SK-N-SH (cell line): Measurements from ENCODE around the gene B4GALNT3. TPM values are rescaled to one million over a fixed set of nuclear protein-coding genes. Genes with fewer than 3 reads are reported as not detected.

ENCODE experiments used
- CTCF ChIA-PET: fragments of 300-600, 350-600 bp; formaldehyde crosslinking; extraction: SDS; loops from one replicate; lab custom pipeline; 2021; lab: Yijun Ruan, JAX
- POLR2A ChIA-PET: fragments of 350-600 bp; sonication (Branson Sonifier 250); formaldehyde crosslinking; extraction: SDS; loops from one replicate; lab custom pipeline; 2020; ENCODE audit warnings: antibody characterized with exemption, inconsistent platforms; lab: Yijun Ruan, JAX
- DNase-seq: peaks from one replicate; pipeline ENCODE4 v3.0.0; 2012
- H2AFZ ChIP-seq: fragments of 200-600 bp; sonication (generic); 2 replicates; pipeline ENCODE4 v1.8.1; 2016; ENCODE audit warnings: antibody characterized with exemption, mild to moderate bottlenecking, low read depth
- H3F3A ChIP-seq: fragments of 200-600 bp; sonication (generic); replicated peaks from 2 replicates; pipeline ENCODE3; 2016; ENCODE audit warnings: antibody characterized with exemption, mild to moderate bottlenecking; ENCODE audit not compliant: insufficient read depth
- H3K27ac ChIP-seq, 2 experiments: fragments of 200-500 bp in 1 of 2; fragments of 200-600 bp in 1 of 2; sonication (Bioruptor generic) in 1 of 2; sonication (generic), shearing (Covaris generic) in 1 of 2; 2 replicates each; pipeline versions ENCODE4 v1.5.1 to v1.6.1; 2014 to 2016; ENCODE audit warnings: low read depth in 2 of 2, inconsistent platforms in 1 of 2, low read length in 1 of 2, mild to moderate bottlenecking in 1 of 2, mixed read lengths in 1 of 2
- H3K27me3 ChIP-seq: fragments of 200-600 bp; sonication (generic), shearing (Covaris generic); 2 replicates; pipeline ENCODE4 v1.6.1; 2016; ENCODE audit warnings: mixed run types; ENCODE audit not compliant: insufficient read depth
- H3K36me3 ChIP-seq, 2 experiments: fragments of 200-500 bp in 1 of 2; fragments of 200-600 bp in 1 of 2; sonication (Bioruptor generic) in 1 of 2; sonication (generic) in 1 of 2; replicated peaks in 1 of 2; 2 replicates each; pipeline versions ENCODE3 to v1.5.1; 2014 to 2016; ENCODE audit warnings: low read length in 1 of 2, mild to moderate bottlenecking in 1 of 2; ENCODE audit not compliant: insufficient read depth in 2 of 2, control insufficient read depth in 1 of 2
- H3K4me1 ChIP-seq, 2 experiments: fragments of 200-500 bp in 1 of 2; fragments of 200-600 bp in 1 of 2; sonication (Bioruptor generic) in 1 of 2; sonication (generic), shearing (Covaris generic) in 1 of 2; 2 replicates each; pipeline versions ENCODE4 v1.5.1 to v1.6.1; 2014 to 2016; ENCODE audit warnings: low read depth in 1 of 2, low read length in 1 of 2, mixed run types in 1 of 2; ENCODE audit not compliant: insufficient read depth in 2 of 2, control insufficient read depth in 1 of 2
- H3K4me2 ChIP-seq: fragments of 200-600 bp; sonication (generic), shearing (Covaris generic); 2 replicates; pipeline ENCODE4 v1.6.1; 2017; ENCODE audit warnings: mixed run types
- H3K4me3 ChIP-seq, 2 experiments: fragments of 200-500 bp in 1 of 2; fragments of 200-600 bp in 1 of 2; sonication (Bioruptor generic) in 1 of 2; sonication (generic), shearing (Covaris generic) in 1 of 2; 2 replicates each; pipeline versions ENCODE4 v1.5.1 to v1.8.1; 2014 to 2016; ENCODE audit warnings: low read depth in 2 of 2, inconsistent platforms in 1 of 2, low read length in 1 of 2, mild to moderate bottlenecking in 1 of 2, mixed read lengths in 1 of 2, moderate library complexity in 1 of 2
- H3K79me2 ChIP-seq: fragments of 200-600 bp; sonication (generic); 2 replicates; pipeline ENCODE4 v1.8.1; 2017; ENCODE audit warnings: mild to moderate bottlenecking; ENCODE audit not compliant: insufficient read depth
- H3K9ac ChIP-seq: fragments of 200-600 bp; sonication (generic); 2 replicates; pipeline ENCODE4 v1.6.1; 2017; ENCODE audit warnings: mixed run types
- H3K9me2 ChIP-seq: fragments of 200-600 bp; sonication (generic); 2 replicates; pipeline ENCODE4 v1.6.1; 2017; ENCODE audit warnings: mixed run types
- H3K9me3 ChIP-seq: fragments of 200-600 bp; sonication (generic); 2 replicates; pipeline ENCODE4 v1.6.1; 2017; ENCODE audit warnings: mixed run types, mild to moderate bottlenecking, moderate library complexity
- H4K20me1 ChIP-seq: fragments of 200-600 bp; sonication (generic); 2 replicates; pipeline ENCODE4 v1.6.1; 2017; ENCODE audit warnings: mild to moderate bottlenecking, mixed run types; ENCODE audit not compliant: insufficient read depth
- ELF1 ChIP-seq: IDR thresholded peaks from 2 replicates; pipeline ENCODE4 v1.4.0; 2012
- EZH2phosphoT487 ChIP-seq: fragments of 200-600 bp; sonication (generic); IDR thresholded peaks from 2 replicates; pipeline ENCODE4 v1.6.1; 2017; ENCODE audit warnings: low read depth, mixed run types, mild to moderate bottlenecking, antibody characterized with exemption, moderate library complexity, borderline replicate concordance
- FOSL2 ChIP-seq: IDR thresholded peaks from 2 replicates; pipeline ENCODE4 v1.4.0; 2012; ENCODE audit warnings: low read depth, mild to moderate bottlenecking, moderate library complexity, borderline replicate concordance
- FOXJ3 ChIP-seq: sonication (generic); formaldehyde crosslinking; IDR thresholded peaks from 2 replicates; pipeline ENCODE4 v1.5.1; 2020; ENCODE audit warnings: mild to moderate bottlenecking, missing genetic modification reagents
- FOXM1 ChIP-seq: IDR thresholded peaks from 2 replicates; pipeline ENCODE4 v1.4.0; 2012; ENCODE audit warnings: low read depth, mild to moderate bottlenecking
- GABPA ChIP-seq: IDR thresholded peaks from 2 replicates; pipeline ENCODE4 v1.4.0; 2012; ENCODE audit warnings: low read depth, mild to moderate bottlenecking
- GATA2 ChIP-seq: sonication (generic); formaldehyde crosslinking; IDR thresholded peaks from 2 replicates; pipeline ENCODE4 v1.5.0; 2020; ENCODE audit warnings: mild to moderate bottlenecking, missing genetic modification reagents
- JUND ChIP-seq: IDR thresholded peaks from 2 replicates; pipeline ENCODE4 v1.4.0; 2012
- MAX ChIP-seq: IDR thresholded peaks from 2 replicates; pipeline ENCODE4 v1.4.0; 2012; ENCODE audit warnings: low read depth
- MEF2A ChIP-seq: IDR thresholded peaks from 2 replicates; pipeline ENCODE4 v1.4.0; 2012; ENCODE audit warnings: low read depth, borderline replicate concordance
- NRF1 ChIP-seq: IDR thresholded peaks from 2 replicates; pipeline ENCODE4 v1.6.1; 2012; ENCODE audit warnings: low read depth, mild to moderate bottlenecking, low read length
- POLR2AphosphoS5 ChIP-seq: IDR thresholded peaks from 2 replicates; pipeline ENCODE4 v1.6.1; 2012; ENCODE audit warnings: low read depth, low read length
- RAD21 ChIP-seq: IDR thresholded peaks from 2 replicates; pipeline ENCODE4 v1.6.1; 2012; ENCODE audit warnings: mild to moderate bottlenecking, low read length
- RCOR1 ChIP-seq: fragments of 150-350 bp; IDR thresholded peaks from 2 replicates; pipeline ENCODE4 v1.6.1; 2017; ENCODE audit warnings: antibody characterized with exemption, low read length
- REST ChIP-seq: IDR thresholded peaks from 2 replicates; pipeline ENCODE4 v1.6.1; 2012; ENCODE audit warnings: mild to moderate bottlenecking, low read depth, low read length, moderate library complexity
- RFX5 ChIP-seq: IDR thresholded peaks from 2 replicates; pipeline ENCODE4 v1.6.1; 2012; ENCODE audit warnings: mild to moderate bottlenecking, improper control_type of control experiment, low read length
- SMC3 ChIP-seq: IDR thresholded peaks from 2 replicates; pipeline ENCODE4 v1.6.1; 2012; ENCODE audit warnings: low read depth, low read length, improper control_type of control experiment
- TAF1 ChIP-seq: IDR thresholded peaks from 2 replicates; pipeline ENCODE4 v1.6.1; 2012; ENCODE audit warnings: low read depth, mild to moderate bottlenecking, low read length, moderate library complexity, borderline replicate concordance
- YY1 ChIP-seq: IDR thresholded peaks from 2 replicates; pipeline ENCODE4 v1.4.0; 2012; ENCODE audit warnings: low read depth, mild to moderate bottlenecking
- ZBTB33 ChIP-seq: IDR thresholded peaks from 2 replicates; pipeline ENCODE4 v1.4.0; 2012; ENCODE audit warnings: low read depth, borderline replicate concordance
- WGBS: methylation state at CpG from one replicate; pipeline ENCODE4 v1.1.6; 2017; ENCODE audit warnings: low lambda C conversion rate; 5-methylcytosine and 5-hydroxymethylcytosine counted together
- polyA plus RNA-seq, 3 experiments: library from polyadenylated mRNA; depleted of rRNA; stranded (reverse); fragments of >200 nt; gene quantifications; 2 replicates each; pipeline ENCODE4 v1.2.3, GENCODE V29; 2012

The B4GALNT3 gene
- polyA plus RNA-seq, 1 of the 3 experiments (the other 2 are of a cell fraction) = 0.53 TPM

GRCh38 chr12:537772-538171 is 78.0 kb downstream of the B4GALNT3 start:
- Histone ChIP-seq H3K27me3 (no peaks in the 10 kb centered on the region; the same call in 1 of the 2 replicates), H3K36me3 (no peaks in the 10 kb centered on the region), H3K4me1 (peaks cover 0 to 22% of the 10 kb centered on the region in 2 experiments; a peak in 1 of 4 replicates), H3K79me2 (no peaks in the 10 kb centered on the region), H3K4me2 (no peak overlapping the region), H3F3A (no peaks in the 10 kb centered on the region), H3K9me2 (no peaks in the 10 kb centered on the region), H2AFZ (no peak overlapping the region), H4K20me1 (no peaks in the 10 kb centered on the region), H3K9me3 (no peaks in the 10 kb centered on the region), H3K9ac (no peak overlapping the region), H3K4me3 (no peak overlapping the region), H3K27ac (no peak overlapping the region)
- ChIA-PET CTCF (interaction anchor here (5.3 to 17.8 kb wide), 2 partner anchors 10 to 88 kb away, joined by 51 to 560 read pairs; partner anchors contain the start of gene B4GALNT3), POLR2A (no interaction called here)
- 76% methylated on average over 4 of the region's 4 CpGs for WGBS
- no peak for DNase-seq
- no peak for TF ChIP-seq FOSL2
- TF ChIP-seq FOXJ3 (CRISPR knock-in tag) = no peak
- no peak for TF ChIP-seq RFX5
- TF ChIP-seq GABPA = no peak
- TF ChIP-seq SMC3 = no peak
- no peak for TF ChIP-seq REST
- TF ChIP-seq NRF1 = no peak
- no peak for TF ChIP-seq JUND
- no peak for TF ChIP-seq GATA2 (CRISPR knock-in tag)
- TF ChIP-seq YY1 = no peak
- TF ChIP-seq ZBTB33 = no peak
- TF ChIP-seq FOXM1 = no peak
- TF ChIP-seq TAF1 = no peak
- TF ChIP-seq EZH2phosphoT487 = no peak
- TF ChIP-seq RAD21 = no peak
- TF ChIP-seq POLR2AphosphoS5 = no peak
- no peak for TF ChIP-seq ELF1
- TF ChIP-seq RCOR1 = no peak
- no peak for TF ChIP-seq MAX
- no peak for TF ChIP-seq MEF2A
